Right lobe of liver (tissue), 6 donors: Measurements from ENCODE around the gene MKLN1. TPM values are rescaled to one million over a fixed set of nuclear protein-coding genes. Genes with fewer than 3 reads are reported as not detected.

Source experiments
- ATAC-seq, 4 donors: fragments of 200-7000 bp; cut with Tn5 transposase; one replicate each; pipeline ENCODE4 v1.9.1; 2020; ENCODE audit warnings: mild to moderate bottlenecking in 4 of 4, moderate library complexity in 4 of 4
- DNase-seq, 3 donors: peaks; one replicate each; pipeline ENCODE4 v3.0.0-alpha.2; 2020
- H3K27ac ChIP-seq, 3 donors: fragments of 200-600 bp; one replicate each; pipeline ENCODE4 v1.8.0; 2022
- H3K27me3 ChIP-seq, 2 donors: fragments of 200-600 bp; one replicate each; pipeline ENCODE4 v1.8.0; 2022
- H3K36me3 ChIP-seq, 4 donors: fragments of 200-600 bp; sonication (generic) in 1 of 4; one replicate each; pipeline versions ENCODE4 v1.5.1 to v1.8.0; 2017 to 2022; ENCODE audit warnings: control low read depth in 1 of 4
- H3K4me1 ChIP-seq, 4 donors: fragments of 200-600 bp; sonication (generic) in 1 of 4; one replicate each; pipeline versions ENCODE4 v1.5.1 to v1.8.0; 2017 to 2022; ENCODE audit warnings: control low read depth in 1 of 4
- H3K4me3 ChIP-seq, 3 donors: fragments of 200-600 bp; one replicate each; pipeline ENCODE4 v1.8.0; 2022
- H3K9me3 ChIP-seq, 4 donors: fragments of 200-600 bp; sonication (generic) in 1 of 4; one replicate each; pipeline versions ENCODE4 v1.5.1 to v1.8.0; 2017 to 2022; ENCODE audit warnings: control low read depth in 1 of 4
- CTCF ChIP-seq, 4 donors: fragments of 200-600 bp in 3 of 4; fragments of 450-650 bp in 1 of 4; IDR thresholded peaks; one replicate each; pipeline versions ENCODE4 v1.5.1 to v1.8.0; 2016 to 2022; ENCODE audit warnings: antibody characterized with exemption in 4 of 4, mild to moderate bottlenecking in 2 of 4
- POLR2A ChIP-seq: fragments of 450-650 bp; IDR thresholded peaks from one replicate; pipeline ENCODE4 v1.6.1; 2017; ENCODE audit warnings: antibody characterized with exemption, mild to moderate bottlenecking
- WGBS: methylation state at CpG from one replicate; pipeline ENCODE4 v1.1.6; 2018; ENCODE audit warnings: low coverage, low lambda C conversion rate; ENCODE audit not compliant: insufficient coverage; ENCODE audit errors: missing lambda C conversion rate; 5-methylcytosine and 5-hydroxymethylcytosine counted together
- intact Hi-C, 2 donors: fragments of 100-400 bp; cut with DNase I; formaldehyde crosslinking; loops; one replicate each; pipeline versions ENCODE4 v1.11.2 to v1.14.1; 2022
- total RNA-seq, 6 experiments: library from RNA; depleted of rRNA in 2 of 6; stranded (reverse); fragments of >200 nt in 2 of 6; fragmentation: NEBNext Ultra II Directional in 3 of 6; extraction: Animal tissue kit (Norgen Biotek cat#: 25700) in 3 of 6; gene quantifications; one replicate each; pipeline versions ENCODE4 v1.1.0 to v1.2.4, GENCODE V29; 2016 to 2023
- donor health status: DM: no; HTN: yes; CAD: no.
- donor health status: DM: no; HTN: no; CAD: no.
- donor health status: DM: no; HTN: no; CAD: no.
- donor health status: DM: no; HTN: yes; CAD: no.
- donor health status: DM: no; HTN: yes; CAD: no.

Gene MKLN1
- total RNA-seq, 6 experiments from 2014 or later: 24.0 to 39.6 (median 35.1) TPM

- Histone ChIP-seq H3K27ac (no peak overlapping the region), H3K4me3 (no peak overlapping the region), H3K4me1 (peaks cover 0 to 41% (median 17%) of the 10 kb centered on the region in 4 donors), H3K36me3 (no peaks in the 10 kb centered on the region), H3K9me3 (no peaks in the 10 kb centered on the region), H3K27me3 (no peaks in the 10 kb centered on the region)
- TF ChIP-seq CTCF (IDR thresholded peaks at IDR 0.05): no peak
- no peak for TF ChIP-seq POLR2A
- DNase-seq (no peak), ATAC-seq (no peak)
- intact Hi-C loops: no loop called here
- 100% methylated on average over 6 of the region's 6 CpGs for WGBS
These were observed 172.1 kb downstream of the MKLN1 start for GRCh38 chr7:131499801-131500200.

- Histone ChIP-seq H3K27me3 (no peaks in the 10 kb centered on the region), H3K36me3 (no peaks in the 10 kb centered on the region), H3K27ac (no peak overlapping the region), H3K4me1 (peaks cover 0 to 41% (median 17%) of the 10 kb centered on the region in 4 donors), H3K4me3 (no peak overlapping the region), H3K9me3 (no peaks in the 10 kb centered on the region)
- no peak for ATAC-seq
- no peak for DNase-seq
- 100% methylated on average over 1 of the region's 1 CpG for WGBS
- intact Hi-C loops: no loop called here
- TF ChIP-seq POLR2A: no peak
- TF ChIP-seq CTCF (IDR thresholded peaks at IDR 0.05): no peak
These were observed 172.7 kb downstream of the MKLN1 start for GRCh38 chr7:131500357-131500756.

- Histone ChIP-seq H3K9me3 (no peaks in the 10 kb centered on the region), H3K4me3 (no peak overlapping the region), H3K36me3 (no peaks in the 10 kb centered on the region), H3K4me1 (peaks cover 0 to 41% (median 17%) of the 10 kb centered on the region in 4 donors), H3K27me3 (no peaks in the 10 kb centered on the region), H3K27ac (no peak overlapping the region)
- DNase-seq (no peak), ATAC-seq (no peak)
- WGBS: 80% methylated on average over 3 of the region's 3 CpGs
- intact Hi-C loops: no loop called here
- TF ChIP-seq POLR2A (no peak), CTCF (IDR thresholded peaks at IDR 0.05) (no peak)
These were observed 173.7 kb downstream of the MKLN1 start for GRCh38 chr7:131501422-131501821.

- no peaks in the 10 kb centered on the region for H3K9me3 ChIP-seq
- intact Hi-C loops: no loop called here
- peak overlapping the region in 2 of 3 donors; percentile 76 to 82 for H3K27ac ChIP-seq
- no peaks in the 10 kb centered on the region for H3K27me3 ChIP-seq
- no peak overlapping the region for H3K4me3 ChIP-seq
- no peak for TF ChIP-seq POLR2A
- TF ChIP-seq CTCF (IDR thresholded peaks at IDR 0.05): no peak
- ATAC-seq (no peak), DNase-seq (no peak)
- no peaks in the 10 kb centered on the region for H3K36me3 ChIP-seq
- peaks cover 0 to 37% (median 16%) of the 10 kb centered on the region in 4 donors for H3K4me1 ChIP-seq
- 66% methylated on average over 7 of the region's 14 CpGs for WGBS
These were observed 174.4 kb downstream of the MKLN1 start for GRCh38 chr7:131501930-131502685.
